MCF 10A (cell line): ENCODE data around the gene TUBA3C. TPM values are rescaled to one million over a fixed set of nuclear protein-coding genes. Genes with fewer than 3 reads are reported as not detected.

Experiments
- BruUV-seq: library from RNA; stranded (reverse); fragments of 400-500 nt; replicated peaks from 2 replicates; lab custom pipeline; 2021; lab: Mats Ljungman, UMichigan
- CTCF ChIA-PET: fragments of 300-600 bp; sonication (Branson Sonifier 250); formaldehyde crosslinking; extraction: SDS; loops from one replicate; lab custom pipeline; 2021; ENCODE audit warnings: antibody characterized with exemption, inconsistent platforms; lab: Yijun Ruan, JAX
- POLR2A ChIA-PET: fragments of 300-600, 350-650 bp; sonication (Branson Sonifier 250); formaldehyde crosslinking; extraction: SDS; loops from one replicate; lab custom pipeline; 2020; ENCODE audit warnings: antibody characterized with exemption, inconsistent platforms; lab: Yijun Ruan, JAX
- DNase-seq: peaks from one replicate; pipeline ENCODE4 v3.0.0-alpha.2; 2018; ENCODE audit not compliant: unreplicated experiment
- H3K27ac Mint-ChIP-seq: one replicate; pipeline ENCODE4 v1.8.0; 2022; ENCODE audit warnings: mild to moderate bottlenecking, low read depth, mixed read lengths; ENCODE audit not compliant: unreplicated experiment
- H3K27me3 Mint-ChIP-seq: one replicate; pipeline ENCODE4 v1.8.0; 2022; ENCODE audit warnings: mixed read lengths; ENCODE audit not compliant: insufficient read depth, unreplicated experiment
- H3K36me3 Mint-ChIP-seq: one replicate; pipeline ENCODE4 v1.8.0; 2022; ENCODE audit warnings: mild to moderate bottlenecking, moderate library complexity, mixed read lengths; ENCODE audit not compliant: insufficient read depth, unreplicated experiment
- H3K4me1 Mint-ChIP-seq: one replicate; pipeline ENCODE4 v1.8.0; 2022; ENCODE audit warnings: mixed read lengths; ENCODE audit not compliant: insufficient read depth, unreplicated experiment
- H3K4me3 Mint-ChIP-seq: one replicate; pipeline ENCODE4 v1.8.0; 2022; ENCODE audit warnings: mild to moderate bottlenecking, moderate library complexity, mixed read lengths; ENCODE audit not compliant: unreplicated experiment
- H3K9me3 Mint-ChIP-seq: one replicate; pipeline ENCODE4 v1.8.0; 2022; ENCODE audit warnings: mixed read lengths; ENCODE audit not compliant: unreplicated experiment
- intact Hi-C: fragments of 100-400 bp; cut with micrococcal nuclease; formaldehyde crosslinking; loops from 2 replicates; pipeline ENCODE4 v1.14.1; 2022
- total RNA-seq: library from RNA; stranded (reverse); gene quantifications from 2 replicates; pipeline ENCODE4 v1.2.3, GENCODE V29; 2022
- TF ChIP-seq, protein P1 (sequence below): fragments of 200-600 bp; IDR thresholded peaks from one replicate; pipeline ENCODE4 v1.8.0; 2022; ENCODE audit warnings: antibody characterized with exemption, mild to moderate bottlenecking; ENCODE audit not compliant: unreplicated experiment

The TUBA3C gene
- total RNA-seq, 1 experiment from 2014 or later, result not detected

DNA sequence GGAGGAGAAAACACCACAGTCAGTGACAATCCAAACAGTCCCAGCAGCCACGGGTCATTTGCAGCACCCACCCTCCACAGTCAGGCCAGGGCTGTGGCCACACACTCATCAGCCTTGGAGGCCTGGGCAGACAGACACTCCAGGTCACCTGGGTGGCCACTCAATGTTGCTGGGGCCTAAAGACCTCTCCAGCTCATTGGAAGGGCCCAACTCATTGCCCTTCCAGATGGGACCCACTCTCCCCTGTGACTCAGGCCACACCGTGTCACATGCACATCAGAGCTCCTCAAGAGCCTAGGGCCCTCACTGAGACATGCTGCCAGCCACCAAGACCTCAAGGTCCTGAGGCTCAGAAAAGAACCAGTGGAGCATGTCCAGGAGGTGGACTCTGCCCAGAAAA lies 22.4 kb downstream of the TUBA3C start:
- Mint-ChIP-seq H3K9me3 (peaks cover 5% of the 10 kb centered on the region), H3K27me3 (no peaks in the 10 kb centered on the region), H3K36me3 (no peaks in the 10 kb centered on the region), H3K4me3 (no peak overlapping the region), H3K4me1 (no peaks in the 10 kb centered on the region), H3K27ac (no peak overlapping the region)
- POLR2A ChIA-PET, result no interaction called here
- no peak for DNase-seq
- CTCF ChIA-PET, result interaction anchor here (0.5 kb wide), 1 partner anchor 48 kb away, joined by 4 read pairs; no protein-coding TSS in a partner anchor
- intact Hi-C loops, result no loop called here
- no TSS peak for BruUV-seq
- TF ChIP-seq, protein P1, sequence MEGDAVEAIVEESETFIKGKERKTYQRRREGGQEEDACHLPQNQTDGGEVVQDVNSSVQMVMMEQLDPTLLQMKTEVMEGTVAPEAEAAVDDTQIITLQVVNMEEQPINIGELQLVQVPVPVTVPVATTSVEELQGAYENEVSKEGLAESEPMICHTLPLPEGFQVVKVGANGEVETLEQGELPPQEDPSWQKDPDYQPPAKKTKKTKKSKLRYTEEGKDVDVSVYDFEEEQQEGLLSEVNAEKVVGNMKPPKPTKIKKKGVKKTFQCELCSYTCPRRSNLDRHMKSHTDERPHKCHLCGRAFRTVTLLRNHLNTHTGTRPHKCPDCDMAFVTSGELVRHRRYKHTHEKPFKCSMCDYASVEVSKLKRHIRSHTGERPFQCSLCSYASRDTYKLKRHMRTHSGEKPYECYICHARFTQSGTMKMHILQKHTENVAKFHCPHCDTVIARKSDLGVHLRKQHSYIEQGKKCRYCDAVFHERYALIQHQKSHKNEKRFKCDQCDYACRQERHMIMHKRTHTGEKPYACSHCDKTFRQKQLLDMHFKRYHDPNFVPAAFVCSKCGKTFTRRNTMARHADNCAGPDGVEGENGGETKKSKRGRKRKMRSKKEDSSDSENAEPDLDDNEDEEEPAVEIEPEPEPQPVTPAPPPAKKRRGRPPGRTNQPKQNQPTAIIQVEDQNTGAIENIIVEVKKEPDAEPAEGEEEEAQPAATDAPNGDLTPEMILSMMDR, result no peak

DNA sequence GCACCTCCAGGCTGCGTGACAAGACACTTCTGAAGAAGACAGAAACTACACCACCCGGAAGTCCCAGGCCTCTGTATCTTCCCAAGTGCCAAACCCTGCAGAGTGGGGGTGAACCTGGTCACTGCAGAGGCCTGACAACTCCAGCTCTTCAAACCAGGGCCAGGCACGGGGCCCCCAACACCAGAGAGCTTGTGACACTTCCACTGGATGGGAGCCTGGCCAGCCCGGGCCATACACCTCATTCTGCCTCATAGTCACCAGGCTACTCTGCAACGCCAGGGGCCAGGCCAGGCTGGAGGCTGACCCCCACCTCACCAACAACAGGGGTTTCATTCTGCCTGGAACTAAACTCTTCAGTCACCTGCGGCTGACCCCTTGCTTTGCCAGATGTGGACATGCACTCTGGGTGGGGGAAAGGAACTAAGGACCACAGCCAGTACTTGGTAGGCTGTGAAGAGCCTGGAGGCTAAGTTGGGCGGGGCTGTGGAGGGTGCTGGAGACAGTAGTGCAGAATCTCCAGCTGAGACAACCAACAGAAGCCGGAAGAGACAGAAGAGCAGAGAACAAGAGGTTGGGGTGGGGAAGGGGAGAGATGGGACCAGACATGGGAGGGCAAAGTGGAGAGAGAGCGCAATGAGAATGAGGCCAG lies 23.0 kb downstream of the TUBA3C start:
- Mint-ChIP-seq H3K4me1 (no peaks in the 10 kb centered on the region), H3K27ac (no peak overlapping the region), H3K27me3 (no peaks in the 10 kb centered on the region), H3K9me3 (no peaks in the 10 kb centered on the region), H3K4me3 (no peak overlapping the region), H3K36me3 (no peaks in the 10 kb centered on the region)
- POLR2A ChIA-PET, result no interaction called here
- TF ChIP-seq, protein P1, result no peak
- no TSS peak for BruUV-seq
- CTCF ChIA-PET, result interaction anchor here (0.5 kb wide), 1 partner anchor 48 kb away, joined by 4 read pairs; no protein-coding TSS in a partner anchor
- intact Hi-C loops, result no loop called here
- DNase-seq, result no peak

DNA sequence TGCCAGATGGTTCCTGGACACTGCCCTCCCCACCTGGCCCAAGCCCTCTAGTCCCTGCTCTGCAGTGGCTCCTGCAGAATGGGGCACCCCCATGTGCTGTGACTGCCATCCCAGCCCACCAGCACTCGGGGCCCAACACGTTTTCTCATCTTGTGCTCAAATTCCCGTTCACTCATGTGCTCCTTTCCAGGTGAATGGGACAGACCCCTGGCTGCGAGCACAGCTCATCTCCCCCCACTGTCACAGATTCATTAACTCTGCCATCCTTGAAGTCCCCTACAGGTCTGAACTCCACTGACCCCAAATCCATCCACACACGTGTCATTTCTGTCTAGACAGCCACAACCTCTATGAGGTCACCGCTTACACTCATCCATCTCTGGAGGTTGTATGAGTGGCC lies 23.6 kb downstream of the TUBA3C start:
- no peaks in the 10 kb centered on the region for H3K9me3 Mint-ChIP-seq
- intact Hi-C loops, result no loop called here
- ChIA-PET POLR2A (no interaction called here), CTCF (no interaction called here)
- no peaks in the 10 kb centered on the region for H3K4me1 Mint-ChIP-seq
- H3K27me3 Mint-ChIP-seq, result no peaks in the 10 kb centered on the region
- no peak overlapping the region for H3K4me3 Mint-ChIP-seq
- no peaks in the 10 kb centered on the region for H3K36me3 Mint-ChIP-seq
- TF ChIP-seq, protein P1, result no peak
- BruUV-seq, result no TSS peak
- no peak overlapping the region for H3K27ac Mint-ChIP-seq
- no peak for DNase-seq

DNA sequence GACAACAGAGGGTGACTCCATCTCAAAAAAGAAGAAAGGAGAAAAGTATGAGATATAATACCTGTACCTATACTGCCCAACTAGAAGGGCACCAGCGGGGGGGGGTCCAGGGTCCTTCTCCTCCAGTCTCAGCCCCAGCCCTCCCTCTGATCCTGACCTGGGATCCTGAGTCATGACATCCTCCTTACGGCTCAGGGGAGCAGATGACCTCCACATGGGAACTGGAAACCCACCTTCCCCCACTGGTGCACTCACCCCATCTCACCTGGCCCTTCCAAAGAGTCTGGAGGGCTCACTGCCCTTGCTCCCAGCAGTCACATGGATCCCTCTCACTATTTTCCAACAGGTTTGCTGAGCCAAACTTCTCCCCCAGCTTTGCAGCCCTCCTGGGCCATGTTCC lies 24.2 kb downstream of the TUBA3C start:
- Mint-ChIP-seq H3K4me3 (no peak overlapping the region), H3K4me1 (no peaks in the 10 kb centered on the region), H3K27me3 (no peaks in the 10 kb centered on the region), H3K9me3 (no peaks in the 10 kb centered on the region), H3K36me3 (no peaks in the 10 kb centered on the region), H3K27ac (no peak overlapping the region)
- ChIA-PET CTCF (no interaction called here), POLR2A (no interaction called here)
- intact Hi-C loops, result no loop called here
- no peak for DNase-seq
- TF ChIP-seq, protein P1, result no peak
- BruUV-seq, result no TSS peak
